SK-N-SH (cell line): ENCODE measurements around the gene SPATA16. TPM values are rescaled to one million over a fixed set of nuclear protein-coding genes. Genes with fewer than 3 reads are reported as not detected.

ENCODE experiments used
- CTCF ChIA-PET: fragments of 300-600, 350-600 bp; formaldehyde crosslinking; extraction: SDS; loops from one replicate; lab custom pipeline; 2021; lab: Yijun Ruan, JAX
- POLR2A ChIA-PET: fragments of 350-600 bp; sonication (Branson Sonifier 250); formaldehyde crosslinking; extraction: SDS; loops from one replicate; lab custom pipeline; 2020; ENCODE audit warnings: antibody characterized with exemption, inconsistent platforms; lab: Yijun Ruan, JAX
- DNase-seq: peaks from one replicate; pipeline ENCODE4 v3.0.0; 2012
- H2AFZ ChIP-seq: fragments of 200-600 bp; sonication (generic); 2 replicates; pipeline ENCODE4 v1.8.1; 2016; ENCODE audit warnings: antibody characterized with exemption, mild to moderate bottlenecking, low read depth
- H3F3A ChIP-seq: fragments of 200-600 bp; sonication (generic); replicated peaks from 2 replicates; pipeline ENCODE3; 2016; ENCODE audit warnings: antibody characterized with exemption, mild to moderate bottlenecking; ENCODE audit not compliant: insufficient read depth
- H3K27ac ChIP-seq, 2 experiments: fragments of 200-500 bp in 1 of 2; fragments of 200-600 bp in 1 of 2; sonication (Bioruptor generic) in 1 of 2; sonication (generic), shearing (Covaris generic) in 1 of 2; 2 replicates each; pipeline versions ENCODE4 v1.5.1 to v1.6.1; 2014 to 2016; ENCODE audit warnings: low read depth in 2 of 2, inconsistent platforms in 1 of 2, low read length in 1 of 2, mild to moderate bottlenecking in 1 of 2, mixed read lengths in 1 of 2
- H3K27me3 ChIP-seq: fragments of 200-600 bp; sonication (generic), shearing (Covaris generic); 2 replicates; pipeline ENCODE4 v1.6.1; 2016; ENCODE audit warnings: mixed run types; ENCODE audit not compliant: insufficient read depth
- H3K36me3 ChIP-seq, 2 experiments: fragments of 200-500 bp in 1 of 2; fragments of 200-600 bp in 1 of 2; sonication (Bioruptor generic) in 1 of 2; sonication (generic) in 1 of 2; replicated peaks in 1 of 2; 2 replicates each; pipeline versions ENCODE3 to v1.5.1; 2014 to 2016; ENCODE audit warnings: low read length in 1 of 2, mild to moderate bottlenecking in 1 of 2; ENCODE audit not compliant: insufficient read depth in 2 of 2, control insufficient read depth in 1 of 2
- H3K4me1 ChIP-seq, 2 experiments: fragments of 200-500 bp in 1 of 2; fragments of 200-600 bp in 1 of 2; sonication (Bioruptor generic) in 1 of 2; sonication (generic), shearing (Covaris generic) in 1 of 2; 2 replicates each; pipeline versions ENCODE4 v1.5.1 to v1.6.1; 2014 to 2016; ENCODE audit warnings: low read depth in 1 of 2, low read length in 1 of 2, mixed run types in 1 of 2; ENCODE audit not compliant: insufficient read depth in 2 of 2, control insufficient read depth in 1 of 2
- H3K4me2 ChIP-seq: fragments of 200-600 bp; sonication (generic), shearing (Covaris generic); 2 replicates; pipeline ENCODE4 v1.6.1; 2017; ENCODE audit warnings: mixed run types
- H3K4me3 ChIP-seq, 2 experiments: fragments of 200-500 bp in 1 of 2; fragments of 200-600 bp in 1 of 2; sonication (Bioruptor generic) in 1 of 2; sonication (generic), shearing (Covaris generic) in 1 of 2; 2 replicates each; pipeline versions ENCODE4 v1.5.1 to v1.8.1; 2014 to 2016; ENCODE audit warnings: low read depth in 2 of 2, inconsistent platforms in 1 of 2, low read length in 1 of 2, mild to moderate bottlenecking in 1 of 2, mixed read lengths in 1 of 2, moderate library complexity in 1 of 2
- H3K79me2 ChIP-seq: fragments of 200-600 bp; sonication (generic); 2 replicates; pipeline ENCODE4 v1.8.1; 2017; ENCODE audit warnings: mild to moderate bottlenecking; ENCODE audit not compliant: insufficient read depth
- H3K9ac ChIP-seq: fragments of 200-600 bp; sonication (generic); 2 replicates; pipeline ENCODE4 v1.6.1; 2017; ENCODE audit warnings: mixed run types
- H3K9me2 ChIP-seq: fragments of 200-600 bp; sonication (generic); 2 replicates; pipeline ENCODE4 v1.6.1; 2017; ENCODE audit warnings: mixed run types
- H3K9me3 ChIP-seq: fragments of 200-600 bp; sonication (generic); 2 replicates; pipeline ENCODE4 v1.6.1; 2017; ENCODE audit warnings: mixed run types, mild to moderate bottlenecking, moderate library complexity
- H4K20me1 ChIP-seq: fragments of 200-600 bp; sonication (generic); 2 replicates; pipeline ENCODE4 v1.6.1; 2017; ENCODE audit warnings: mild to moderate bottlenecking, mixed run types; ENCODE audit not compliant: insufficient read depth
- CHD2 ChIP-seq: fragments of 150-350 bp; IDR thresholded peaks from 2 replicates; pipeline ENCODE4 v1.6.1; 2018; ENCODE audit warnings: low read length; ENCODE audit not compliant: partially characterized antibody
- ELF1 ChIP-seq: IDR thresholded peaks from 2 replicates; pipeline ENCODE4 v1.4.0; 2012
- EP300 ChIP-seq, 2 experiments: IDR thresholded peaks; 2 replicates each; pipeline versions ENCODE4 v1.4.0 to v1.6.1; 2012; ENCODE audit warnings: borderline replicate concordance in 1 of 2, low read depth in 1 of 2, low read length in 1 of 2
- EZH2phosphoT487 ChIP-seq: fragments of 200-600 bp; sonication (generic); IDR thresholded peaks from 2 replicates; pipeline ENCODE4 v1.6.1; 2017; ENCODE audit warnings: low read depth, mixed run types, mild to moderate bottlenecking, antibody characterized with exemption, moderate library complexity, borderline replicate concordance
- FOSL2 ChIP-seq: IDR thresholded peaks from 2 replicates; pipeline ENCODE4 v1.4.0; 2012; ENCODE audit warnings: low read depth, mild to moderate bottlenecking, moderate library complexity, borderline replicate concordance
- FOXJ3 ChIP-seq: sonication (generic); formaldehyde crosslinking; IDR thresholded peaks from 2 replicates; pipeline ENCODE4 v1.5.1; 2020; ENCODE audit warnings: mild to moderate bottlenecking, missing genetic modification reagents
- GABPA ChIP-seq: IDR thresholded peaks from 2 replicates; pipeline ENCODE4 v1.4.0; 2012; ENCODE audit warnings: low read depth, mild to moderate bottlenecking
- GATA2 ChIP-seq: sonication (generic); formaldehyde crosslinking; IDR thresholded peaks from 2 replicates; pipeline ENCODE4 v1.5.0; 2020; ENCODE audit warnings: mild to moderate bottlenecking, missing genetic modification reagents
- JUND ChIP-seq: IDR thresholded peaks from 2 replicates; pipeline ENCODE4 v1.4.0; 2012
- NRF1 ChIP-seq: IDR thresholded peaks from 2 replicates; pipeline ENCODE4 v1.6.1; 2012; ENCODE audit warnings: low read depth, mild to moderate bottlenecking, low read length
- RAD21 ChIP-seq: IDR thresholded peaks from 2 replicates; pipeline ENCODE4 v1.6.1; 2012; ENCODE audit warnings: mild to moderate bottlenecking, low read length
- RFX5 ChIP-seq: IDR thresholded peaks from 2 replicates; pipeline ENCODE4 v1.6.1; 2012; ENCODE audit warnings: mild to moderate bottlenecking, improper control_type of control experiment, low read length
- RXRA ChIP-seq: IDR thresholded peaks from 2 replicates; pipeline ENCODE4 v1.4.0; 2012; ENCODE audit warnings: low read depth, mild to moderate bottlenecking, borderline replicate concordance
- YY1 ChIP-seq: IDR thresholded peaks from 2 replicates; pipeline ENCODE4 v1.4.0; 2012; ENCODE audit warnings: low read depth, mild to moderate bottlenecking
- ZBTB33 ChIP-seq: IDR thresholded peaks from 2 replicates; pipeline ENCODE4 v1.4.0; 2012; ENCODE audit warnings: low read depth, borderline replicate concordance
- WGBS: methylation state at CpG from one replicate; pipeline ENCODE4 v1.1.6; 2017; ENCODE audit warnings: low lambda C conversion rate; 5-methylcytosine and 5-hydroxymethylcytosine counted together
- polyA plus RNA-seq, 3 experiments: library from polyadenylated mRNA; depleted of rRNA; stranded (reverse); fragments of >200 nt; gene quantifications; 2 replicates each; pipeline ENCODE4 v1.2.3, GENCODE V29; 2012
- TF ChIP-seq, protein P1 (sequence below): IDR thresholded peaks from 2 replicates; pipeline ENCODE4 v1.4.0; 2012; ENCODE audit warnings: low read depth
- TF ChIP-seq, protein P2 (sequence below): IDR thresholded peaks from 2 replicates; pipeline ENCODE4 v1.6.1; 2012; ENCODE audit warnings: mild to moderate bottlenecking, low read depth, low read length, moderate library complexity

Gene SPATA16
- polyA plus RNA-seq, 1 of the 3 experiments (the other 2 are of a cell fraction), result not detected

- WGBS, result 68% methylated on average over 3 of the region's 3 CpGs
- CTCF ChIA-PET, result no interaction called here
- no peaks in the 10 kb centered on the region; the same call in 1 of the 2 replicates for H3K9me3 ChIP-seq
Measured at GRCh38 chr3:173128633-173129032, 12.4 kb downstream of the SPATA16 start.

DNA sequence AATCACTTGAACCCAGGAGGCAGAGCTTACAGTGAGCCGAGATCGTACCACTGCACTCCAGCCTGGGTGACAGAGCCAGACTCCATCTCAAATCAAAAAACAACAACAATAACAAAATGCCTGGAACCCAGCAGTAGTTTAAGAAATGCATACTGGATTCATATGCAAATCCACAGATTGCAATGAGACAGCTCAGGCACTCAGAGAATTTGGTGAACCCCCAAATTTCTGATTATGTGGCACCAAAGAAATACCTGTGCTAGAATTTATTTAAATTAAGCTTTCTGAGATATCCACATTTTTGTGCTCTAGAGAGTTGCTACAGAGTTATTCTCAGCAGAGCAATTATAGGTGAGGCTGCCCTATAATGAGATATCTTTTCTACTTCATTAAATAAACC is 29.7 kb downstream of the SPATA16 start:
- CTCF ChIA-PET, result no interaction called here

More at GRCh38 chr3:173128633-173129032, 12.4 kb downstream of the SPATA16 start:
- Histone ChIP-seq H2AFZ (no peak overlapping the region), H3K4me3 (no peak overlapping the region), H3K27me3 (no peaks in the 10 kb centered on the region), H4K20me1 (no peaks in the 10 kb centered on the region), H3K79me2 (no peaks in the 10 kb centered on the region), H3K36me3 (no peaks in the 10 kb centered on the region), H3K4me2 (no peak overlapping the region), H3F3A (no peaks in the 10 kb centered on the region), H3K9ac (no peak overlapping the region), H3K27ac (no peak overlapping the region), H3K9me2 (no peaks in the 10 kb centered on the region), H3K4me1 (no peaks in the 10 kb centered on the region)
- POLR2A ChIA-PET, result no interaction called here
- TF ChIP-seq, protein P1, sequence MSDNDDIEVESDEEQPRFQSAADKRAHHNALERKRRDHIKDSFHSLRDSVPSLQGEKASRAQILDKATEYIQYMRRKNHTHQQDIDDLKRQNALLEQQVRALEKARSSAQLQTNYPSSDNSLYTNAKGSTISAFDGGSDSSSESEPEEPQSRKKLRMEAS, result no peak
- TF ChIP-seq GATA2 (CRISPR knock-in tag) (no peak), EP300 (IDR thresholded peaks at IDR 0.05; ENCODE audit: borderline replicate concordance in 1 of 2, low read depth in 1 of 2, low read length in 1 of 2) (no peak), ZBTB33 (no peak), EZH2phosphoT487 (no peak), ELF1 (no peak), CHD2 (no peak), NRF1 (no peak)
- no peak for DNase-seq

More for the DNA sequence above, 29.7 kb downstream of the SPATA16 start:
- Histone ChIP-seq H3K79me2 (no peaks in the 10 kb centered on the region), H3K36me3 (no peaks in the 10 kb centered on the region), H3K27me3 (no peaks in the 10 kb centered on the region), H3K27ac (no peak overlapping the region), H3K4me2 (no peak overlapping the region), H3K4me1 (no peaks in the 10 kb centered on the region), H3F3A (no peaks in the 10 kb centered on the region), H2AFZ (no peak overlapping the region), H3K9ac (no peak overlapping the region), H4K20me1 (no peaks in the 10 kb centered on the region), H3K9me2 (no peaks in the 10 kb centered on the region), H3K9me3 (no peaks in the 10 kb centered on the region), H3K4me3 (no peak overlapping the region)
- TF ChIP-seq GABPA (no peak), JUND (no peak), FOSL2 (no peak), FOXJ3 (CRISPR knock-in tag) (no peak), YY1 (no peak), RXRA (no peak), RFX5 (no peak), GATA2 (CRISPR knock-in tag) (no peak), RAD21 (no peak), ZBTB33 (no peak)
- TF ChIP-seq, protein P2, sequence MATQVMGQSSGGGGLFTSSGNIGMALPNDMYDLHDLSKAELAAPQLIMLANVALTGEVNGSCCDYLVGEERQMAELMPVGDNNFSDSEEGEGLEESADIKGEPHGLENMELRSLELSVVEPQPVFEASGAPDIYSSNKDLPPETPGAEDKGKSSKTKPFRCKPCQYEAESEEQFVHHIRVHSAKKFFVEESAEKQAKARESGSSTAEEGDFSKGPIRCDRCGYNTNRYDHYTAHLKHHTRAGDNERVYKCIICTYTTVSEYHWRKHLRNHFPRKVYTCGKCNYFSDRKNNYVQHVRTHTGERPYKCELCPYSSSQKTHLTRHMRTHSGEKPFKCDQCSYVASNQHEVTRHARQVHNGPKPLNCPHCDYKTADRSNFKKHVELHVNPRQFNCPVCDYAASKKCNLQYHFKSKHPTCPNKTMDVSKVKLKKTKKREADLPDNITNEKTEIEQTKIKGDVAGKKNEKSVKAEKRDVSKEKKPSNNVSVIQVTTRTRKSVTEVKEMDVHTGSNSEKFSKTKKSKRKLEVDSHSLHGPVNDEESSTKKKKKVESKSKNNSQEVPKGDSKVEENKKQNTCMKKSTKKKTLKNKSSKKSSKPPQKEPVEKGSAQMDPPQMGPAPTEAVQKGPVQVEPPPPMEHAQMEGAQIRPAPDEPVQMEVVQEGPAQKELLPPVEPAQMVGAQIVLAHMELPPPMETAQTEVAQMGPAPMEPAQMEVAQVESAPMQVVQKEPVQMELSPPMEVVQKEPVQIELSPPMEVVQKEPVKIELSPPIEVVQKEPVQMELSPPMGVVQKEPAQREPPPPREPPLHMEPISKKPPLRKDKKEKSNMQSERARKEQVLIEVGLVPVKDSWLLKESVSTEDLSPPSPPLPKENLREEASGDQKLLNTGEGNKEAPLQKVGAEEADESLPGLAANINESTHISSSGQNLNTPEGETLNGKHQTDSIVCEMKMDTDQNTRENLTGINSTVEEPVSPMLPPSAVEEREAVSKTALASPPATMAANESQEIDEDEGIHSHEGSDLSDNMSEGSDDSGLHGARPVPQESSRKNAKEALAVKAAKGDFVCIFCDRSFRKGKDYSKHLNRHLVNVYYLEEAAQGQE, result no peak
- 49% methylated on average over 2 of the region's 2 CpGs for WGBS
- POLR2A ChIA-PET, result no interaction called here
- DNase-seq, result no peak
